HG02798 (cell line): ENCODE data around the gene CPED1.
"Not testable (repeated sequence)": the region's sequence is repeated elsewhere in the genome, so short reads cannot be mapped to it uniquely, and the experiment has no call there.

ENCODE experiments used
- ATAC-seq: cut with Tn5 transposase; IDR thresholded peaks from one replicate; pipeline ENCODE4 v1.9.1; 2021; ENCODE audit warnings: mild to moderate bottlenecking; ENCODE audit not compliant: unreplicated experiment, poor library complexity

Gene CPED1

DNA sequence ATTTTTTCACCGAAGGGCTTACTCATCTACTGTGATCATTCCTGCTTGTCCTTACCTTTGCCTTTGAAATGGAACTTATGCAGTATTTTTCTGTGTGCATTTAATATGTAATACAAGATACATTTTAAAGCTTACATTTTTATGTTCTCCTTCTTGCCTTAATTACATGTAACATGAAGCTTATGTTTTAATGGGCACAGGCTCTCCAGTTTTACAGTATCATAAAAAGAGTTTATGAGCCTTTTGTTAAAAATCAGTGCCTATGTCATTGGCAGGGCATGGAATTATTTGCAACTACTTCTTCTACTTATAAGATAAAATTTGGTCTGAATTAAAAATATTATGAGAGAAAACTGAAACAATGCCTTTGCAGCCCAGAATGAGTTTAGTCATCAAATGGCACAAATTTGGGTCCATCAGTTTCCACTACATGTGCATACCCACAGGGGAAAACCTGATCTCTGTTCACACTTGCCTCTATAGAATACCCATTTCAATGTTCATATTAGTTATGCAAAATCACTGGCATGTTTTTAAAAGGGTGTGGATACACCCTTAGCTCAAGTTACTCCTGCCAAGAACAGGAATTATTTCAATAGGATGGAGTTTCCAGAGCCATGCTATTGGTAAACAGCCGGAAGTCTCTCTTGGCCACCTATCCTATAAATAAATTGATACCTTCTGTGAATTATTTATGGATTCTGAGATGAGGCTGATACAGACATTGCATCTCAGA lies 312.3 kb downstream of the CPED1 start:
- no peak for ATAC-seq

GRCh38 chr7:121301446-121302213 lies 313.1 kb downstream of the CPED1 start:
- no peak for ATAC-seq

DNA sequence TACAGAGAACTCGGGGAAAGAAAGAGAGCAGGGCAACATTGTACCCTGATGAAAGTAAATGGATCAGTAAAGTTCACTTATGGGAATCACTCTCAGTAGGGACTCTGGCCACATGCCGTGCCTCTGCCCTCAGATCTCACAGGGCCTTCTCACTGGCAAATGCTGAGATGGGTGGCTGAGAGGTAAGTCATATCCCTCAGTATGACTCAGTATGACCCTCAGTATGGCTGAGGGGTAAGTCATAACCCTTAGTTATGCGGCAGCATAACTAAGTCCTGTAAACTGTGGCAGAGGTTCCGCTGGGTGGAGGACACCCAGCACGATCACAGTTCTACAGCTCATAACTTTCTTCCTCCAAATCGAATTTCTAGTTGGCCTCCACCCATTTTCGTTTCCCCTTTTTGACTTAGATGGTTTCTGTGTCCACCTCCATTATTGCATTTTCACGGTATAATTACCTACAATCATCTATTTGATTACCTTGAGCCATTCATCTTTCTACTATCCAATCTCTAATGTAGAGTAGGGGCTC lies 313.8 kb downstream of the CPED1 start:
- peak; percentile 94 for ATAC-seq

DNA sequence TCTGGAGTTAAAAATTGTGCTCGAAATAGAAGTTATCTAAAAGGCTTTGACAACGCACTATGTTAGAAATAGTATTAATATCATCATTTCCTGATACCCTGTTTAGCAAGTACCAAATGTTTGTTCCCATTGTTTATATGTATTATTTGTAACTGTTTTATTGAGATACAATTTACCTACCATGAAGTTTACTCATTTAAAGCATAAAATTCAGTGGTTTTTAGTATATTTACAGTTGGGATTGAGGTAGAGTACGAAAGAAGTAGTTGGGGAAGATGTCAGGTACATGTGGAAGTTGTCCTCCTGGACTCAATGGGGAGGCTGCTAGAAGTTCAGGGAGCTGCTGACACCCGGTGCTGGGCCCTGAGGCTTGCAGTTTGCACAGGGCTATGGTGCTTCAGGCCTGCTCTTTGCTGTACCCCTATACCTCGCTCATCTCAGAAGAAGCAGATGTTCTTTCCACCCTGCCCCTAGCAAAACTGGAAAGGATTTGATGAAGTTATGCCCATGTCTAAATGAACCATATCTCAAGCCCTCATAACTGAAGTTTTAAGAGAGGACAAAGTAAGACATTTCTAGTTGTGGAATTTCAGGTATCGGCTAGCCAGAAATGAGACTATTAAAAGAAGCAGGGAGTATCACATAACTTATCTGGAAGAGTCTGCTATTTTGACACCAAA lies 315.1 kb downstream of the CPED1 start:
- ATAC-seq, result no peak

DNA sequence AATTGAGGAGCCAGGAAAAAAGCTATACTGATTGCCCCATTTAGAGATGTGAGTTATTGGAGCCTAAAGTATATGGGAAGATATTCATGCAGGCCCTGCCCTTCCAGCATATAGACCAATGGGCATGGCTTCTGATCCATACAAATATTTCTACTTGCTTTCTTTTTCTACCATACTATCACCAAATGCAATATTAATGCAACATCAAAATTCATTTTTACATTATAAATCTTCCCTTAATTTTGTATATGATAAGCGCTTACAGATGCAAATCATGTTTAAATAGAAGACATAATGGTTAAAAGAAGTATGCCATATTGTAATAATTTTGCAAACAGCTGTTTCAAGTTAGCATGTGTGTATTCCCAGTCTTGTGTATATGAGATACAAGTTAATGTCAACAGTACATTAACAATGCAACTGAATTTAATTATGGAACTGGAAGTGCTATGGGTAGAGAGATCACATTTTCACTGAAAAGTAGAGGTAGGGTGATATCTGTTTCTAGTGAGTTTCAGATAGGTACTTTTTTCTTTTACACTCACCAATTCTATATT lies 315.7 kb downstream of the CPED1 start:
- ATAC-seq, result no peak

GRCh38 chr7:121305109-121305508 lies 316.6 kb downstream of the CPED1 start:
- ATAC-seq, result no peak

DNA sequence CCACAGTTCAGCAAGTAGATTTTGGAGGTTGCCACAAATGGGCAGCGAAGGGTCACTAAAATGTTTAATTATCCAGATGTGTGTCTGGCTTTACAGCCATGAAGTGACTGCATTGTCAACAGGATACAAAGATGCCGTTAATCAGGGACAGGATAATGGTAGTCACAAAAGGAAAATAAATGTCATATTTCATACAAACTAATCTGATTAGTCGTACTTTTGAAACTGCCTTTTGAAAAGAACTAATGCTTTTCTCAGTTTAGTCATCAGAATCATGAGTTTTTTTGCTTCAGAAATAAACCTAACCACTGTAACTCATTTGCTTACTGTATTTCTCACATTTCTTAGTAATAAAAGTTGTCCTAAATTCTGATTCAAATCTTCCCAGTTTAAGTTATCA lies 318.1 kb downstream of the CPED1 start:
- ATAC-seq, result no peak

DNA sequence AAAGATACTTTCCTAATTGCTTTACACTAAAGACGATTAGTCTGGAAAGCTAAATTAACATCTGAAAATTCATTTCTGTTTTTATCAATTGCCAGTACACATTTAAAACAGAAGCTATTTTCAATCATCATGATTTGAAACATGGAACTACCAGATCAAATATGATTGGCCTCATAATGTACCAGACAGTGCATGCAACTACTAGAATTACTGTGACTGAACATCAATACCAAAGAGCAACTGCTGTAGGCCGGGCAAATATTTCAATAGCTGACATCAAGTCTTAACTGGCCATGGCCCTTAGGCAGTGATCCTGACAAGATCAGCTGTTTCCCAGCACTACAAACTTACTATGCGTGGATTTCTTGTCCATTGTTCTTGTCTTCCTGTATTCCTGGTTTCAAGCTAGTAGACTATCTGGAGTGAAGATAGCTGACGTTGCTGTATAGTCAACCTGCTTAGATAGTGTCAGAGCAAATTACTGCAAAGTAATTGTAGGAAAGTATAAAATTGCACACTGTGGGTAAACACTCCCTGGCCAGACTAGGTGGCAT lies 318.6 kb downstream of the CPED1 start:
- no peak for ATAC-seq

GRCh38 chr7:121313220-121313792 lies 324.8 kb downstream of the CPED1 start:
- ATAC-seq, result peak; percentile 2

DNA sequence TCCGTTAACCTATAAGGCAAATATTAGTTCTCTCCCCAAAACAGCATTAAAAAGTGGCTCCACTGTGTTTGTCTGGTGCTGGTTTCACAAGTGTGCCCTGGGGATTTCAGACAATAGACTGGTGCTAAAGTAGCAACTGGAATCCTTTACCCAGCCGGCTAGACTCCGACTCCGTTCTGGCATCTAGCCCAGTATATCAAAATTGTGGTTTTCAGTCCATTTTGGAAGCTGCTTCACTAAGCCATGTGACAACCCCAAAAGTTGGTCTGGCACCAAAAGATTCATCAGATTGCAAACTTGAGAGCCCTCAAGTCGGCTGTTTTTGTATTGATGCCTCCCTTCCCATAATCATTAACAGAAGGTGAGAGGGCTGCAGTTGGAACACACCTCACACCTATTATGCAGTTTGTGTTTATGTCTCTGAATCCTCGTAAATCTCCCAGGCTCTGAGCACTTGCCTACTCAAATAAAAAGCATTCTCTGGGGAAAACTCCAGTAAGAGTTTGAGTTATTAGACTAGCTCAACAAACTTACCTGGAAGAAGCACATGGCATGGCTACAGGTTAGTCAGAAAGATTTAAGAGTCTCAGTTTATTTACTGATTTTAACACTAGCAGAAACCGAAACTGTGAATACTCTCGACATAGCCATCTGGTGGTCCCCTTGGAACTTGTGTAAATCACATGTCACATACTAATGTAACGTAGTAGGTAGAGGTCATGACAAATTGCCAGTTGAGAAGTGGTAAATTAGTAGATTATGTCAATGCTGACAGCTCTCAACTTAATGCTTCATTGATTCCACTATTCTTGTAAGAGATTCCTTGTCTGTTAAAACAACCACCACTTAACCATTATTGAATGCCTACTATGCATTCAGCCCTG lies 325.5 kb downstream of the CPED1 start:
- ATAC-seq, result peak; percentile 89

DNA sequence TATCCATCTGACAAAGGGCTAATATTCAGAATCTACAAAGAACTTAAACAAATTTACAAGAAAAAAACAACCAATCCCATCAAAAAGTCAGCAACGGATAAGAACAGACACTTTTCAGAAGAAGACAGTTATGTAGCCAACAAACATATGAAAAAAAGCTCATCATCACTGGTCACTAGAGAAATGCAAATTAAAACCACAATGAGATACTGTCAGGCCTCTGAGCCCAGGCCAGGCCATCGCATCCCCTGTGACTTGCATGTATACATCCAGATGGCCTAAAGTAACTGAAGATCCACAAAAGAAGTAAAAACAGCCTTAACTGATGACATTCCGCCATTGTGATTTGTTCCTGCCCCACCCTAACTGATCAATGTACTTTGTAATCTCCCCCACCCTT lies 326.7 kb downstream of the CPED1 start:
- not testable (repeated sequence) for ATAC-seq

GRCh38 chr7:121322460-121322859 lies 333.9 kb downstream of the CPED1 start:
- no peak for ATAC-seq

- no peak for ATAC-seq
These were observed 335.2 kb downstream of the CPED1 start for GRCh38 chr7:121323515-121324302.

DNA sequence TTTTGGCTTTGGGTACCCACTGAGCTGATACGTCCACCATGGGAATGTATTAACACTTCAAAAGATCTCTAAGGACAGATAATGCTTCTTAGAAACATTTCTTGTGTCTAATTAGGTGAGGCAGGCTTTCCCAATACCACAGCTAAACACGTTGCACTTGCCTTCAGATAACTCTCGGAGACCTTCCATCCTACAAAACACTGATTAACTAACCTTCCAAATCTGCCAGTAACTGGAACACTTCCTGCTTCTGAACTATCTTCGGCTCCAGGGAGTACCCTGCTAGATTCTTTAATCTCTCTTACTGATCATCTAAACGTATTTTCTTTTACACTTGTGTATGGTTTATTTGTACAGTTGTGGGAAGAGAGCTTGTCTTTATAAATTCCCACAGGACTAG lies 339.2 kb downstream of the CPED1 start:
- ATAC-seq, result no peak

GRCh38 chr7:121328508-121329190 lies 340.1 kb downstream of the CPED1 start, which contains the start of gene WNT16:
Gene WNT16 (plus strand): TSS chr7:121329000. CDS start chr7:121329293, 293 bp downstream.
- peak; percentile 61 for ATAC-seq

DNA sequence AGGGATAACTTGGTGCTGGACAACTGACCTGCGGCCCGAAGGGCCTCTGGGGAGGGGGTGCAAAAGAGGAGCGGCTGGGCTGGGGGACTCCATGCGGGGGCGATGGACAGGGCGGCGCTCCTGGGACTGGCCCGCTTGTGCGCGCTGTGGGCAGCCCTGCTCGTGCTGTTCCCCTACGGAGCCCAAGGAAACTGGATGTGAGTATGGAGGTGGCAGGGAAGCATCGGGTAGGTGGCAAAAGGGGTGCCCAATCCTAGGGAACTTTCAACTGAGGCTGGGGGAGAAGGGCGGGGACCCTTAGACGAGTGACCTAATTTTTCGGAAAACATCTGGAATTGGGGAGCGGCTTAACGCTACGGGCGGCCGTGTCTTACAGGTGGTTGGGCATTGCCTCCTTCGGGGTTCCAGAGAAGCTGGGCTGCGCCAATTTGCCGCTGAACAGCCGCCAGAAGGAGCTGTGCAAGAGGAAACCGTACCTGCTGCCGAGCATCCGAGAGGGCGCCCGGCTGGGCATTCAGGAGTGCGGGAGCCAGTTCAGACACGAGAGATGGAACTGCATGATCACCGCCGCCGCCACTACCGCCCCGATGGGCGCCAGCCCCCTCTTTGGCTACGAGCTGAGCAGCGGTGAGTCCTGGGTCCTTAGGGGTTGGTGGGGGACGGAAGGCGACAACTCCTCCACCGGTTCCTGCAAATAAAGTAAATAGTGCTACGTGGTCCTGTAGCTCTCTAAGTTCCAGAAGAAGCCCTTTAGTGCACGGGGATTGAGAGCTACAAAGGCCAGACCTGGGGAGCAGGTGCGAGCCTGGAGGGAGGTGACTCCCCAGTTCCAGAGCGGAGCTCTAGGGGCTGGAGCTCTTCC lies 340.9 kb downstream of the CPED1 start:
- peak; percentile 65 for ATAC-seq
